HG02798 (cell line): ENCODE data around the gene FZR1.

ENCODE experiments used
- ATAC-seq: cut with Tn5 transposase; IDR thresholded peaks from one replicate; pipeline ENCODE4 v1.9.1; 2021; ENCODE audit warnings: mild to moderate bottlenecking; ENCODE audit not compliant: unreplicated experiment, poor library complexity

Gene FZR1

DNA sequence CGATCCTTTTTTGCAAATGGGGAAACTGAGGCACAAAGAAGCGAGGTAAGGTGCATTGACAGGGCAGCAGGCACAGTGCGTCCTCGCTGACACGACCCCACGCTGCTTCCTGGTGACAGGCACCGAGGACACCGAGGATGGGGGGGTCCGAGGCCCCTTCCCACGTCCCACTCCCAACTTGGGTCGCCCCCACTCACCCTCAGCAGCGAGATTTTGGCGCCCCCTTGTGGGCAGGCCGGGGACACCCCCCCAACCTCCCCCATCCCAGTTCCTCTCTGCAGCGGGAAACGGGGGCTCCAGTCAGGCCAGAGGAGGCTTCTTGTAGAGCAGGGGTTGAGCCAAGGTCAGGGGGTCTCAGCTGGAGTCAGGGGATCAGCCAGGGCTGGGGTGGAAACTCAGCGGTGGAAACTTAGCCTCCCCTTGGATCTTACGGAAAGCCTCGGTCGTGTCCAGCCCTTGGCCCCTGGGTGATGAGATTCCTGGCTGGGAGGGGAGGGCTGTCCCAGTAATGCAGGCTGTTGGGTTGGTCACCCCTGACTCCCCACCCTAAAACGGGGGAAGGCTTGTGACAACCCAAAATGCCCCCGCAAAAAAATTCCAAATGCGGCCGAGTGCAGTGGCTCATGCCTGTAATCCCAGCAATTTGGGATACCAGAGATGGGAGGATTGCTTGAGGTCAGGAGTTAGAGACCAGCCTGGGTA is 34.0 kb upstream of the FZR1 start:
- ATAC-seq: no peak

DNA sequence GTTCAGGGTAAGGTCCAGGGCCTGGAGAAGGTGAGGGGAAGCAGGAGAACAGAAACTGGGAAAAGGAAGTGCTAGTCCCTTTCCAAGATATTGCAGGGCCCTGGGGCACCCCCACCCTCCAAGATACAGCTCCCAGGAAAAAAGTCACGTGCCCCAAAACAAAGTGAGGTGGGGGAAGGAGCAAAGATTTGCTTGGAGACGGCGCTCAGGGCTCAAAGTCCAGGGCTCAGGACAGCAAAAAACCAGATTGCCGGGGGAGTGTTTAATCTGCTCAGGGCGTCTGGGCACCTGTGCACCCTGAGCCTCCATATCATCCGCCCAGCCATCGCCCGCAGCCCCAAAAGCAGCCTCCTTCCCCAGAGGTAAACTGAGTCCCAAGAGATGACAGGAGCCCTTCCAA is 32.1 kb upstream of the FZR1 start:
- ATAC-seq: no peak

- ATAC-seq: no peak
These were observed 31.5 kb upstream of the FZR1 start for GRCh38 chr19:3474614-3475013.

DNA sequence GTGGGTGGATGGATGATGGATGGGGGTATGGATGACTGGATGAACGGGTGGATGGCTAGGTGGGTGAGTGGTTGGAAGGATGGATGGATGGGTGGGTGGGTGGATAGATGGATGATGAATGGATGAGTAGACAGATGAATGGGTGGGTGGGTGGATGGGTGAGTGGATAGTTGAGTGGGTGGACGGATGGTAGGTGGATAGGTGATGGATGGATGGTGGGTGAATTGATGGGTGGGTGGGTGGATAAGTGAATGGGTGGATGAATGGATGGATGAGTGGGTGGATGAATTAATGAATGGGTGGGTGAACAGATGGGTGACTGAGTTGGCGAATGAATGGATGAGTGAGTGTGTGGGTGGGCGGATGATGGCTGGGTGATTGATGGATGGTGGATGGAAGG is 30.7 kb upstream of the FZR1 start:
- ATAC-seq: no peak

DNA sequence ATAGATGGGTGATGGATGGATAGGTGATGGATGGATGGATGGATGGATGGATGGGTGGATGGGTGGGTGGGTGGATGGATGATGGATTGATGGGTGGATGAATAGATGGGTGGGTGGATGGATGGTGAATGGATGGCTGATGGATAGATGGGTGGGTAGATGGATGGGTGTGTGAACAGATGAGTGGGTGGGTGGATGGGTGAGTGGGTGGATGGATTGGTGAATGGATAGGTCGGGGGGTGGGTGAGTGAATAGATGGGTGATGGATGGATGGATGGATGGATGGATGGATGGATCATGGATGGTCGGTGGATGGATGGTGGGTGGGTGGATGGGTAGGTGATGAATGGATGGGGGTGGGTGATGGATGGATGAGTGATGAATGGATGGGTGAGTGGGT is 29.3 kb upstream of the FZR1 start:
- no peak for ATAC-seq

DNA sequence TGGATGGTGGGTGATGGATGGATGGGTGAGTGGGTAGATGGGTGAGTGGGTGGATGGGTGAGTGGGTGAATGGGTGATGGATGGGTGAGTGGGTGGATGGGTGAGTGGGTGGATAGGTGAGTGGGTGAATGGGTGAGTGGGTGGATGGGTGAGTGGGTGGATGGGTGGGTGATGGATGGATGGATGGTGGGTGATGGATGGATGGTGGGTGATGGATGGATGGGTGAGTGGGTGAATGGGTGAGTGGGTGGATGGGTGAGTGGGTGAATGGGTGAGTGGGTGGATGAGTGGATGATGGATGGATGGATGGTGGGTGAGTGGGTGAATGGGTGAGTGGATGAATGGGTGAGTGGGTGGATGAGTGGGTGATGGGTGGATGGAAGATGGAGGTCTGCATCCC is 28.6 kb upstream of the FZR1 start:
- no peak for ATAC-seq

DNA sequence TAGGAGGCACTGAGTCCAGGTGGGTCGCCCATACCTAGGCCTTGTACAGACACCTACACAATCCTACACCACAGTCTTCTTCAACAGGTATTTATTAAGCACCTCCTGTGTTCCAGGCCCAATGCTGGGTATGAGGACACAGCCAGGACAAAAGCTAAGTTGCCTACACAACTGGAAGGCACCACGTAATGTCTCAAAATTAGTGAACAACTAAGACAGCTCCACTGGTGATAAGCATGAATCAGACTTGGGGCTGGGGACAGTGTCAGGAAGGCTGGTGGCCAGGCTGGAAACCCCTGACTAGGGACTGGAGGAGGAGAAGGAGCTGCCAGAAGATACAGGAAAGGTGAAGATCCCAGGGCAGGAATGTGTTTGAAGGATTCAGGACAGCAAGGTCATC is 28.2 kb upstream of the FZR1 start:
- ATAC-seq: no peak

DNA sequence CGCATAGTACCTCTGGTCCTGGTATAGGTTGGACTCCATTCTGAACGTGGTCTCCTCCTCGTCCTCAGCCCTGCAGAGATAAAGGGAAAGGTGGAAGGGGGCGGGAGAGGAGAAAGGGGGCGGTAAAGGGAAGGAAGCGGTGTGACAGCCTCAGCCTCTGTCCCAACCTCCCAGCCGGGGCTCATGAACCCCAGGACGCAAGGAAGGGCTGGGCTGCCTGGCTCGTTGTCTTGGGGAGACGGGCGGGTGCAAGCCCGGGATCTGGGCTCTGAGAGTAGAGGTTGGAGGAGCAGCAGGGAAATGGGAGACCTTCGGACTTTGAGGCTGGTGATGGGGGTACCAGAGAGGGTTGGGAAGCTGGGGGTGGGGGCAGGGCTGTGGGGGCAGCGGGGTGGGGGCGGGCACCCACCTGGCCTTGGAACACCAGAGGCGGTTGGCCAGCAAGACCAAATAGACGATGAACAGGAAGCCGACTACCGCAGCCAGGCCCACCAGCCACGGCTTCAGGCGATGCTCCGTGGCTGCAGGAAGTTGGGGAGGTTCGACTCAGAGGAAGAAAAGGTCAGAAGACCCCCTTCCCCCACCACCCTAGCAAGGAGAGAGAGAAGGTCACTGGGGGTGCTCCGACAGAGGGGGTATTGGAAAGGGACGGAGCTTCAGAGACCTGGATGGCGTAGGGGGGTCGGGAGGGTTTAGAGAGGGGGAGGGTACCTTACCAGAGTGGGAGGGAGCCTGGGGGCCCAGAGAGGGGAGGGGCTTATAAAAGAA is 27.5 kb upstream of the FZR1 start:
- no peak for ATAC-seq

DNA sequence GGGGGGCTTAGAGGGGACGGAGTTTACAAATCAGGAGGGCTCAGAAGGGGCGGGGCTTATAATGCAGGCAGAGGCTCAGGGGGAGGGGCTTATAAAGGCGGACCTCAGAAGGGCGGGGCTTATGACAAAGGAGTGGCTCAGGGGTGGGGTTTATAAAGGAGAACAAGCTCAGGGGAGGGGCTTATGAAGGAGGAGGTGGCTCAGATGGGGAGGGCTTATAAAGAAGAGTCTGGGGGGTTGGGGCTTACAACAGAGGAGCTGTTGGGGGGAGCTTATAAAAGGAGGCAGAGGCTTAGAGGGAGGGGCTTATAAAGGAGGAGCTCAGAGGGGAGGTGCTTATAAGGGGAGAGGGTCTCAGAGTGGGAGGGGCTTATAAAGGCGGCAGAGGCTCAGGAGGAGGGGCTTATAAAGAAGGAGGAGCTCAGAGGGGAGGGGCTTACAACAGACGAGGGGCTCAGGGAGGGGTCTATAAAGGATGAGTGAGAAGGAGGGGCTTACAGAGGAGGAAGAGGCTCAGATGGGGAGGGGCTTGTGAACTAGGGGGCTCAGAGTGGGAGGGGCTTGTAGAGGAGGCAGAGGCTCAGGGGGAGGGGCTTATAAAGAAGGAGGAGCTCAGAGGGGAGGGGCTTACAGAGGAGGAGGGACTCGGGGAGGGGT is 26.8 kb upstream of the FZR1 start:
- ATAC-seq: no peak

- ATAC-seq: no peak
These were observed 26.3 kb upstream of the FZR1 start for GRCh38 chr19:3479834-3480215.

DNA sequence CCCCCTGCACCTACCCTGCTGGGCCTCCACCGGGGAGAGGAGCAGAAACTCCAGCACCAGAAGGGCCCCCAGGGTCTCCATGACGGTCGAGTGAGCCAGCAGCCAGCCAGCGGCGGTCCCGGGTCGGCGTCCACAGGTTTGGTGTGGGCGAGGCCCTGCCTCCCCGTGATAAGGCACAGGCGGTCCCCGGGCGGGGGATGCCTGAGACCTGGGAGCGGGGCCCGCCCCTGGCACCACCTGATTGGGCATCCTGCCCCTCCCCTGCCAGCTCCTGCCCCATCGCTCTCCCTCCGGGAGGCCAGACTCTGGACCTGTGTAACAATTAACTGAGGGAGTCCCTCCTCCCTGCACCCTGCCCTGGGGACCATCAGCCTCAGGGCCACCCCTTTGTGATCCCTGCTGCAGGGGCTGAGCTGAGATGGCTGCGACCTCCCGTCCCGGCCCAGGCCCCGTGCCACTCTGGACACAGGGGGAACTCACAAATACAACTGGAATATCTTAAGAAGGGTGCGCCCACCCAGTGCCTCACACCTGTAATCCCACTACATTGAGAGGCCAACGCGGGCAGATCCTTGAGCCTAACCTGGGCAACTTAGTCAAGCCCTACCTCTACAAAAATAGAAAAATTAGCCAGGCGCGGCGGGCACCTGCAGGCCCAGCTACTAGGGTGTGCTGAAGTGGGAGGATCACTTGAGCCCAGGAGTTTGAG is 25.6 kb upstream of the FZR1 start, which contains the start of gene SMIM24:
SMIM24 (minus strand) TSS at position 143 of the 709 bp plus-strand sequence; CDS start at position 81, 62 bp downstream.
- no peak for ATAC-seq

DNA sequence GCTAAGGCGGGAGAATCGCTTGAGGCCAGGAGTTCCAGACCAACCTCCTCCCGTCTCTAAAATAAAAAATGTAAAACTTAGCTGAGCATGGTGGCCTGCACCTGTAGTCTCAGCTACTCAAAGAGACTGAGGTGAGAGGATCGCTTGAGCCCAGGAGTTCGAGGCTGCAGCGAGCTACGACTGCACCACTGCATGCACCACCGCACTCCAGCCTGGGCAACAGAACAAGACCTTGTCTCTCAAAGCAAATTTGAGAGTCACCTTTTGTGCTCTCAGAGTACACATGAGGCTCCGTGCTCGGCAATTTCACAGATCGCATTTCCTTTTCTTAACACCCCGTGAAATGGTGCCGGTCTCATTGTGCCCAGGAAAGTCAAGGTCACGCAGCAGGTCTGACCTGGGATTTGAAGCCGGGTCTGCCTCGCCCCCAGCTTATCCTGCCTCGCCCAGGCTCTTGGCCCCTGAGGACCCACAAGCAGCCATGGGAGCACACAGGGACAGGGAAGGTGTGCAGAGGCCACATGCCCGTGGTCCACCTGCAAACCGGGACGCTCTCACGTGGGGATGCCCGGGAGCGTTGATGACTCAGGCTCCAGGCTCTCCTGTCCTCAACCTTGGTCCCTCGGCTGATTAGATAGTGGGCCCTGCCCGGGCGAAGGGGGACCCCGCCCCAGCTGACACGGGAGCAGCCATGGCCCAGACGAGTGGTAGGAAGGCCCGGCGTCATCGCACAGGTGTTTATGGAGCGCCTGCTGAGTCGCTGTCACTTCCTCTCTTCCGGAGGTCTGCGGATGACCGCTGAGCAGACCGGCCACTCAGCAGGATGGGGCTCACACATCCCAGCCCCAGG is 24.6 kb upstream of the FZR1 start:
- no peak for ATAC-seq

DNA sequence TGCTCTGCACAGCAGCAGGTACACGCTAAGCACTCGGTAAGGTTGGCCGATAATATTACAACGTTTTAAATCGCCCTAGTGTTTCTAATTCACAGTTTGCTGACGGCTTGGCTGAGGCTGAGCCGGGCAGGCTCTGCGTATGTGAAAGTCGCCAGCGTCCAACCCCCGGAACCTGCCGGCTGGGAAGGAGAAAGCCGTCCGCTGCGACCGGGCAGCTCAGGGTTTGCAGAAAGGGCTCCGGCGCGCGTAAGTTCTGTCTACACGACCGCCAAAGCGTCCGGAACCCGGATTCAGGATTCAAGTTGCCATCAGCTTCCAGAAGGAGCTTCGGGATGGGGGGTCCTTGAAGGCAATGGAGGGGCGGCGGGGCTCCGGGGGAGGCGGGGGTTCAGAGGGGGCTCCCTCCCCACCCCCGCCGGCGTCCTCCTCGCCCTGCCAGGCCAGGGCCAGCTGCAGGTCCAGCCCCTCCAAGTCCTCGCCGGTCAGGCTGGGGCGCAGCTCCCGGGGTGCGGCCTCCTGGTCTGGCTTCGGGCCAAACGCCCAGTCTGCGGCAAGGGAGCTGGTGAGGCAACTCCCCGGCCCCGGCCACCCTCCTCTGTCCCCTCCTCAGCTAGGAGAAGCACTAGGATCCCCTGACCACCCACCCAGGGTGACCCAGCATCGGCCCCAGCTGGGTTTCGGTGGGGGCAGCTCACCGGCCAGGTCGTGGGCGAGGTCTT is 23.4 kb upstream of the FZR1 start:
- ATAC-seq: no peak

GRCh38 chr19:3483226-3483628 is 22.9 kb upstream of the FZR1 start, which contains the start of gene SMIM44:
Gene SMIM44 (minus strand): TSS chr19:3483441. CDS start chr19:3483403, 38 bp downstream.
- no peak for ATAC-seq

- no peak for ATAC-seq
These were observed 14.6 kb upstream of the FZR1 start for GRCh38 chr19:3491396-3492119.

DNA sequence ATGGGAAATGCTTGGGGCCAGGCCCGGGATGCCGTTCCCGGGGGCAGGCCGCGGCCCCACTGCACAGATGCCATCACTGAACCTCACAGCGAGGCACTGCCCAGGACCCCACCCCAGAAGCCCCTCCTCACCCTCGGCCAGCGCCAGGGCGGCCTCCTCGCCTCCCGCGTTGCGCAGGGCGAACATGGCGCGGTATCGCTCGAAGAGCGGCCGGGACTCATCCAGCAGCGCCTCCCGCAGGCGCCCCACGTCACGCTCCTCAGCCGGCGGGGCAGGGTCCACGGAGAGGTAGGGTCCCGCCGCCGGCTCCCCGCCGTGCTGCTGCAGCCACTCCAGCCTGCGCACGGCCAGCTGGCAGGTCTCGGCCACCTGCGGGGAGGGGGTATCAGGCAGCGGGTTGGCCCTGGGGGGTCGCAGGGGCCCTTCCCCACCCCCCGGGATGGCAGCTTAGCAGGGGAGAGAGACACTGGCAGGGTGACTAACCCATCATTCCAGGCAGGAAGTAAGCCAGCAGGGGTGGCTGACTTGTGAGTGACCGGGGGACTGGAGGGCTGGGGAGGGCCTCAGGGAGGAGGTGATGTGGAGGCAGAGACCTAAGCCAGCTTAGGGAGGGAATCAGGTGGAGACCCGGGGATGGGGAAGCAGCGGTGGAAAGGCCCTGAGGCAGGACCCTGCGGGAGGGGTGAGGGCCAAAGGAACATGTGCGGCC is 13.8 kb upstream of the FZR1 start:
- no peak for ATAC-seq

GRCh38 chr19:3492919-3493318 is 13.2 kb upstream of the FZR1 start:
- no peak for ATAC-seq

GRCh38 chr19:3493651-3494050 is 12.5 kb upstream of the FZR1 start:
- ATAC-seq: no peak
